Renal cortical epithelial cell (primary cell): Measurements from ENCODE around the gene FBXO46. TPM values are rescaled to one million over a fixed set of nuclear protein-coding genes. Genes with fewer than 3 reads are reported as not detected.

Source experiments
- DNase-seq: peaks from one replicate; pipeline ENCODE4 v3.0.0-alpha.2; 2011; ENCODE audit warnings: low read depth
- total RNA-seq: library from RNA; depleted of rRNA; stranded (reverse); fragments of >200 nt; gene quantifications from 2 replicates; pipeline ENCODE4 v1.2.3, GENCODE V29; 2014

FBXO46 gene
- total RNA-seq, 1 donor from 2014 or later: 9.0 TPM

DNA sequence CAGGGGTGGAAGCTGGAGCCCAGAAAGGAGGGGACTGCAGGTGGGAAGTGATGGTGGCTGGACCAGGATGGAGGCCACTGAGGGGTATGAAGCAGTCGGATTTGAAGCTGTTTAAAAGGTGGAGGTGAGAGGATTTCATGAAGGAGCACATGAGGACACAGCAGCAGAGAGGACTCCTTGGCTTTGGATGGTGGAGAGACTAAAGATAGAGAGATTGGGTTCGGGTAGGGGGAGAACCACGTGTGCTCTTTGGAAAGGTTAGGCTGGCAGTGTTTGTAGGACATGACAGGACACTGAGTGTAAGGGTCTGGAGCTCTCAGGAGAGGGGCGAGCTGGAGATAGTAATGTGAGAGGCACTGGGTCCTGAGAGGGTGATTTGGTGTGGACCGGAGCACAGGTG lies 47.8 kb downstream of the FBXO46 start:
- DNase-seq: no peak

DNA sequence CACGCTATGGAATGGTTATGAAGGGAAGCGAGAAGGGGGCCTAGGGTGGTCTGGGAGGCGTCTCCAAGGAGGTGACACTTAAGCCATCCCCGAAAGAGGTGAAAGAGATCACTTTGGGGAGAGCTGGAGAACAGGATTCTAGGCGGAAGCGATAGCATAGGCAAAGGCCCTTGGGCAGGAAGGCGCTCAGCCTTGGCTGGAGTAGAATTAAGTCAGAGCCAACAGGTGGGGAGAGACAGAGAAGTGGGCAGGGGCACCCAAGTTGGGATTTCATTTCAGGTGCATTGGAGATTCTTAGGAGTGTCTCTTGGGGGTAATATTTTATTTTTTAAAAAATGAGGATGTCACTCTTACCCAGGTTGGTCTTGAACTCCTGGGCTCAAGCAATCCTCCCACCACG lies 48.6 kb downstream of the FBXO46 start:
- DNase-seq: no peak

DNA sequence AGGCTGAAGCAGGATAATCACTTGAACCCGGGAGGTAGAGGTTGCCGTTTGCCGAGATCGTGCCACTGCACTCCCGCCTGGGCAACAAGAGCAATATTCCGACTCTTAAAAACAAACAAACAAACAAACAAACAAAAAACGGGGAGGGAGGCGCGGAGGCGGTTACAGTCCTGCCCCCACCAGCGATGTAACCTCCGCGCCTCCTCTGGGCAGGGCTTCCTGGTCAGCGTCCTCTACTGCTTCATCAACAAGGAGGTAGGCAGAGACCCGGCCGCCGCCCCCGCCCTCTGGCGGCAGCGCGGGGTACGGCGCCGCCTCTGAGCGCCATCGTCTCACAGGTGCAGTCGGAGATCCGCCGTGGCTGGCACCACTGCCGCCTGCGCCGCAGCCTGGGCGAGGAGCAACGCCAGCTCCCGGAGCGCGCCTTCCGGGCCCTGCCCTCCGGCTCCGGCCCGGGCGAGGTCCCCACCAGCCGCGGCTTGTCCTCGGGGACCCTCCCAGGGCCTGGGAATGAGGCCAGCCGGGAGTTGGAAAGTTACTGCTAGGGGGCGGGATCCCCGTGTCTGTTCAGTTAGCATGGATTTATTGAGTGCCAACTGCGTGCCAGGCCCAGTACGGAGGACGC lies 49.2 kb downstream of the FBXO46 start:
- DNase-seq: peak; percentile 67

DNA sequence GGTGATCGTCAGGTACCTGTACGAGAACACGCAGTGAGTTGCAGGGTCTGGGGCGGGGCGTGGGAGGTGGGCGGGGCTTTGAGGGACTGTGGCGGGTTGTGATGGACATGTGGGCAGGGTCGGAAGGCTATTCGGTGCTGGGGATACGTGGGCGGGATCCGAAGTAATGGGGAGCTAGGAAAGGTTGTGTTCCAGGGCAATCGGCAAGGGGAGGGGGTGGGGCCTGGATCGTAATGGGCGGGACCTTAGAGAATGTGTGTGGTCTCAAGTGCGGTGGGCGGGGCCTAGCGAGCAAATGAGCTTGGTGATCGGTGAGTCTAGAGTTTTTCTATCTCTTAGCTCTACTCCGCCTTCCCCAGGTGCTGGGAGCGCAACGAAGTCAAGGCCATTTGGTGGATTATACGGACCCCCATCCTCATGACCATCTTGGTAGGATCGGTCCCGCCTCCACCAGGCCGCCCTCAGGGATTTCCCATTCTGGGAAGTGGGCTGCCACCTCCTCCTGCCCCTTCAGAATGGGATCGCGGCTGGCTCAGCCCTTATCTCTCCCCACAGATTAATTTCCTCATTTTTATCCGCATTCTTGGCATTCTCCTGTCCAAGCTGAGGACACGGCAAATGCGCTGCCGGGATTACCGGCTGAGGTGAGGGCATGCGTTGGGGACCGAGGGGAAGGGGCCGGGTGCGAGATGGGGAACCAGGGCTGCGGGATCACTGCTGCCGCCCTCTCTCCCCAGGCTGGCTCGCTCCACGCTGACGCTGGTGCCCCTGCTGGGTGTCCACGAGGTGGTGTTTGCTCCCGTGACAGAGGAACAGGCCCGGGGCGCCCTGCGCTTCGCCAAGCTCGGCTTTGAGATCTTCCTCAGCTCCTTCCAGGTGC lies 53.1 kb downstream of the FBXO46 start:
- DNase-seq: peak; percentile 98

DNA sequence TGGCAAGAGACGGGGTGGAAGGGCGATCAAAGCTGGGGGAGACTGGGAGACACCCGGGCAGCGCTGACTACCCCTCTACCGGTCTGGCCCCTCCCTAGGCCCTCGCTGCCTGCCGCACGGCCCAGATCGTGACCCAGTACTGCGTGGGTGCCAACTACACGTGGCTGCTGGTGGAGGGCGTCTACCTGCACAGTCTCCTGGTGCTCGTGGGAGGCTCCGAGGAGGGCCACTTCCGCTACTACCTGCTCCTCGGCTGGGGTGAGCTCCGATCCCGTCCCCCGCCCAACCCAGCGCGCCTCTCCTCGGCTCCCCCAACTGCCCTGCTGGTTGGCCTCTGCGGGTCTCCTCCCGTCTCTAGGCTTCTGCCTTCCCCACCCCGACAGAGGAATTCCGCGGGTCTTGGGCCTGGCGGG lies 53.8 kb downstream of the FBXO46 start:
- no peak for DNase-seq

DNA sequence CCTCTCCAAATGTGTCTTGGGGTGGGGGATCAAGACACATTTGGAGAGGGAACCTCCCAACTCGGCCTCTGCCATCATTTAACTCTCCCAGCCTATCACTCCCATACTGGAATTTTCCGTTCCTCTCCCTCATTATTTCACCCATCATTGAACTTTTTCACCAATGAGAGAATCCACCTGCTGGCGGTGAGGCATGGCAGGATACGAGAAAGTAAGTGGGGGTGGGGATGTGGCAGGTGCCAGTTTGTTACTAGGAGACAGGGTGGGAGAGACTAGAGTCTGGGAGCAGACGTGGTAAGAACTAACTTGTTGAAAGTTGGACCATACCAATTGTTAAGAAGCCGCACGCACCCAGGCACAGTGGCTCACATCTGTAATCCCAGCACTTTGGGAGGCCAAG lies 55.8 kb downstream of the FBXO46 start:
- no peak for DNase-seq

DNA sequence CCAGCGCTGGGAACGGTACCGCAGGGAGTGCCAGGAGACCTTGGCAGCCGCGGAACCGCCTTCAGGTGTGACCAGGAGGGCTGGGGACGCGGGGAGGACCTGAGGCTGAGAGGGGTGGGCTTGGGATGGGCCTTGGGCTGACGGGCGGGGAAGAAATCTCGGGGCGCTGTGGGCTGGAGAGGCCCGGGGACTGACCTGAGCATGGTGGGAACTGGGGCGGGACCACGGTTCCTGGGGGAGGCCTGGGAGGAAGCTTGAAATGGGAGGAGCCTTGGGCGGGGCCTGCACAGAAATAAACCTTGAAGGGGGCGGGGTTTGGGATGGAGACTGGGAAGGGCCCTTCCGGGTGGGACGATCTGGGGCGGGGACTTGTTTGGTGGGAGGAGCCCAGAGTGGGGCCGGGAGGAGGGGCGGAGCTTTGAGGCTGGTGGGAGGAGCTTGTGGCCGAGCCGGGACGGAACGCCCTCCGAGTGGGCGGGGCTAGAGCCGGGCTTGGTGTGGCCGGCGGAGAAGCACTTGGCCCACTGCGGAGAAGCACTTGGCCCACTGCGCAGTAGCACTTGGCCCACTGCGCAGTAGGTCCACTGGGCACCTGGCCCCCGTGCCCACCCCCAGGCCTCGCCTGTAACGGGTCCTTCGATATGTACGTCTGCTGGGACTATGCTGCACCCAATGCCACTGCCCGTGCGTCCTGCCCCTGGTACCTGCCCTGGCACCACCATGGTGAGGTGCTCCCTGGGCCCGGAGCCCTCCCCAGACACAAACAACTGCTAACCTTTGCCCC lies 59.8 kb downstream of the FBXO46 start:
- peak; percentile 79 for DNase-seq

DNA sequence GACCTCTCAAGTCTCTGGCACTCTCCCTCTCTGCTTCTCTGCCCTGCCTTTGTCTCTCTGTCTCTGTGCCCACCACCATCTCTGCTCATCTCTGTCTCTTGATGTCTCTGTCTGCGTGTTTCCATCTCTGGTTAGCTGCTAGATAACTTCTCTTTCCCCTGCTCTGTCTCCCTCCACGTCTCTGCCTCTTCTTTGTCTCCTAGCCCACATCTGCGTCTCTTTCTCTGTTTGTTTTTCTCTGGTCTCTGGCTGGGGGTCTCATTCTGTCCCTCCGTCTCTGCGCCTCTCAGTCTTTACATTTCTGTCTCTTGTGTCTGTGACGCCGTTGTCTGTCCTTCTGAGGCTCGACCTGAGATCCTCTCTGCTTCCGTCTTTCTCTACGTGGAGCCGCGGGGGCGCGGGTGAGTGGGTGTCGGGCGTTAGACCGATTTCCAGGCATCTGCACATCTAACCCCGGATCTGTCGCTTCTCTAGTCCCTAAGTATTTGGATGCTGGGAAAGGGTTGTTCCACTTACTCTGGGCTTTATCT lies 62.3 kb downstream of the FBXO46 start:
- DNase-seq: no peak

DNA sequence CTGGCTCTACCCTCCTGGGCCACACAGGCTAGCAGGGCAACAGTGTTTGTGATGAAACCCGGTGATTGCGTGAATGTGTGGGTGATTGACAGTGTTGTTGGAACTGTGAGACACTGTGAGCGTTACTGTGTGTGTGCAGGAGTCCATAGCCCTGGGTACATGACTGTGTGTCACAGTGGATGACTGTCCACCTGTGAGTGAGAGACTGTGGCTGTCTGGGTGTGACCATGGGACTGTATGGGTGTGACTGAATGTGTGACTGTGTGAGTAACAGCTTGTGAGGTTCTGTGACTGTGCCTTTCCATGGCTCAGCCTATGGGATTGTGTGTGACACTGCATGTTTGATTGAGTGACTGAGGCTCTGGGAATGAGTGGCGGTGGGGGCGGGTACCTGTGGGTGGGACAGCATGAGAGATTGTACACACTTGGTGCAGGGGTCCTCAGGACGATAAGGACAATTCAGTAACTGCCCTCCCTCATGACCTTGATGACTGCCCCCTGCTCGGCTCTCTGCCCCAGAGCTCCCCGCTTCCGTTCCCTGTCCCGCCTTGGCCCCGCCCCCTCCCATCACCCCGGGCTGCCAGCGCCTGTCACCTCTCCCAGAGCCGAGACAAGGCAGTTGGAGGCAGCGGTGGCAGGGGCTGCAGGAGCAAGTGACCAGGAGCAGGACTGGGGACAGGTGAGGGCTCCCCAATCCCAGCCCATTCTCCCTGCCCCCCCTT lies 62.9 kb downstream of the FBXO46 start, which contains the start of gene GIPR:
Gene GIPR, plus strand, starts transcription at position 602 of the 722 bp plus-strand sequence. CDS start 1,300 bp downstream, outside the sequence.
- DNase-seq: peak; percentile 73

DNA sequence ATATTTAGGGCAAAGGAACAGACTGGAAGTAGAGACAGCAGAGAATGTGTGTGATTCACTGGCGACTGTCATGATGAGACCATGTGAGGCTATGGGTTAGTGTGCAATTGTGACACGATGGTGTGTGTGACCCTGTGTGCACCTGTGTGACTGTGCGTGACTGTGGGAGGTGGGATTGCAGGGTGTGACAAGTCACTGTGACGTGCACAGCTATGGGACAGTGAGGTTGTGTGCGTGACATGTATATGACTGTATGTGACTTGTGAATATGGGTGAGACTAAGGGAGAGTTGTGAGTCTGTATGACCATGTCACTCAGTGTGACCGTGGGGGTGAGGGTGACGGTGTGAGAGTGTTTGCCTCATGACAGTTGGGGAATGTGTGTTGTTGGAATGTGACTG lies 66.1 kb downstream of the FBXO46 start:
- DNase-seq: no peak

DNA sequence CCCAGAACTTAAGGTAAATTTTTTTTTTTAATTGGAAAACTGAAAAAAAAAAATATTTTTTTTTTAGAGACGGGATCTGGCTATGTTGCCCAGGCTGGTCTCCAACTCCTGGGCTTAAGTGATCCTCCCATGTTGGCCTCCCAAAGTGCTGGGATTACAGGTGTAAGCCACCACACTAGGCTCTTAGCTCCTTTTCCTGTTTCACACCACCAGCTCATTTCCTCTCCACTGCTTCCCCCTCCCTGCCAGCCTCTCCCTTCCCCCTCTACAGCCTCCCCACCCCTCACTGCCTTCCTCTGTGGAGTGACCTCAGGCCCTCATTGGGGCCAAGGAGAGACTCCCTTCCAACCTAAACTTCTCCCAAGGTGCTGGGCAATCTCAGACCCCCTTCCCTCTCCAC lies 66.9 kb downstream of the FBXO46 start:
- no peak for DNase-seq

DNA sequence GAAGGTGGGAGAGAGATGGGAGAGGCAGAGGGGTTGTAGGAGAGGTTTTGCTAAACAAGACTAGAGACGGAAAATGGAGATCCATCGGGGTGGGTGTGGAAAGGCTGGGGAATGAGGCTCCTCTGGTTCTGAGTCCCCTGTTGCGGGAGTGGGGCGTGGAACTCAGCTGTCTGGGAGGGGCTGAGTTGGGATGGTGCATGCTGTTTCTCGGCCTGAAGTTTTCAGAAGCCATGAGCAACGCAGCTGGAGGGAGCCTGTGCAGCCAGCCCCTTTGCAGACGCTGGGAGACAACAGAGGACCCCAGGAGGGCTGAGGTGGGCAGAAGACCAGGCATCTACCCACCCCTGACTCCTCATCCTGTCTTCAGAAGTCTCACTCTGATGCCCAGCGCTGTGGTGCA lies 70.1 kb downstream of the FBXO46 start:
- DNase-seq: no peak

Other genes with a start within 250 kb of the FBXO46 start
- 5.8 and 20.0 TPM in 2 replicates for gene RTN2, start 233.8 kb downstream of the FBXO46 start, total RNA-seq
- 0.75 and 1.0 TPM in 2 replicates for gene PPM1N, start 232.5 kb downstream of the FBXO46 start, total RNA-seq
- 66.0 and 224 TPM in 2 replicates for gene VASP, start 223.4 kb downstream of the FBXO46 start, total RNA-seq
- gene OPA3, start 146.1 kb downstream of the FBXO46 start, total RNA-seq: 8.7 and 14.5 TPM in 2 replicates
- under 0.01 TPM in 1 of 2 replicates, not detected in the other for gene GPR4, start 128.7 kb downstream of the FBXO46 start, total RNA-seq
- gene EML2, start 91.5 kb downstream of the FBXO46 start, total RNA-seq: 47.4 and 61.3 TPM in 2 replicates
- 0.50 and 1.0 TPM in 2 replicates for gene GIPR, start 62.7 kb downstream of the FBXO46 start, total RNA-seq
- 120 and 333 TPM in 2 replicates for gene SNRPD2, start 38.9 kb downstream of the FBXO46 start, total RNA-seq
- gene QPCTL, start 38.2 kb downstream of the FBXO46 start, total RNA-seq: 10.9 and 24.1 TPM in 2 replicates
- not detected in 2 replicates for gene MEIOSIN, start 2.5 kb upstream of the FBXO46 start, total RNA-seq
- 6.3 and 12.9 TPM in 2 replicates for gene SIX5, start 38.4 kb upstream of the FBXO46 start, total RNA-seq
- 6.1 and 32.3 TPM in 2 replicates for gene DMPK, start 51.6 kb upstream of the FBXO46 start, total RNA-seq
- 24.0 and 37.0 TPM in 2 replicates for gene DMWD, start 61.9 kb upstream of the FBXO46 start, total RNA-seq
- 0.10 TPM in 1 of 2 replicates, not detected in the other for gene RSPH6A, start 84.4 kb upstream of the FBXO46 start, total RNA-seq
- gene SYMPK, start 132.3 kb upstream of the FBXO46 start, total RNA-seq: 16.3 and 55.0 TPM in 2 replicates
- gene FOXA3, start 133.4 kb upstream of the FBXO46 start, total RNA-seq: 0.52 and 1.5 TPM in 2 replicates
- gene IRF2BP1, start 155.2 kb upstream of the FBXO46 start, total RNA-seq: 23.1 and 27.6 TPM in 2 replicates
- gene MYPOP, start 171.7 kb upstream of the FBXO46 start, total RNA-seq: 0.69 and 2.5 TPM in 2 replicates
- not detected in 2 replicates for gene NANOS2, start 183.9 kb upstream of the FBXO46 start, total RNA-seq
- under 0.01 TPM in 1 of 2 replicates, not detected in the other for gene NOVA2, start 243.0 kb upstream of the FBXO46 start, total RNA-seq